ENCODE results near the gene WSB1. TPM values are rescaled to one million over a fixed set of nuclear protein-coding genes. Genes with fewer than 3 reads are reported as not detected.

WSB1 gene
- total and polyA plus RNA-seq, 8 donors: 264 to 536 (median 421) TPM

DNA sequence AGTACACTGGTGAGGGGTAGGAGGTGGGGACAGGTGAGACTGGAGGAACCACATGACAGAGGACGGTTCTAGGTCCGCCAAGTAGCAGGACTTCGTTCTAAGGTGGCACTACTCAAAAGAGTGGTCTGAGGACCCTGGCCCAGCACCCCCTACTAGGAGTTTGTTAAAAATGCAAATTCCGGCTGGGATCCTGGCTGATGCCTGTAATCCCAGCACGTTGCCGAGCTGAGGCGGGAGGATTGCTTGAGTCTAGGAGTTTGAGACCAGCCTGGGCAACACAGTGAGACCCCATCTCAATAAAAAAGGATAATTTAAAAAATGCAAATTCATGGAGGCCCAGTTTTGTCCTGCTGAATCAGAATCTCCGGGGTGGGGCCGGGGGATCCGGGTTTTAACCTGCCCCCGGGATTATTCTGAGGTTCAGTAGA is 59.1 kb downstream of the WSB1 start:
- peaks cover 15 to 41% of the 10 kb centered on the region in 2 donors for H3K4me1 ChIP-seq
- H3K36me3 ChIP-seq: no peaks in the 10 kb centered on the region
- ATAC-seq: no peak
- H3K27me3 ChIP-seq: no peaks in the 10 kb centered on the region
- no peak for DNase-seq
- peak overlapping the region; percentile 63 to 66 for H3K4me3 ChIP-seq
- H3K9me3 ChIP-seq: no peaks in the 10 kb centered on the region
- TF ChIP-seq, protein P1, sequence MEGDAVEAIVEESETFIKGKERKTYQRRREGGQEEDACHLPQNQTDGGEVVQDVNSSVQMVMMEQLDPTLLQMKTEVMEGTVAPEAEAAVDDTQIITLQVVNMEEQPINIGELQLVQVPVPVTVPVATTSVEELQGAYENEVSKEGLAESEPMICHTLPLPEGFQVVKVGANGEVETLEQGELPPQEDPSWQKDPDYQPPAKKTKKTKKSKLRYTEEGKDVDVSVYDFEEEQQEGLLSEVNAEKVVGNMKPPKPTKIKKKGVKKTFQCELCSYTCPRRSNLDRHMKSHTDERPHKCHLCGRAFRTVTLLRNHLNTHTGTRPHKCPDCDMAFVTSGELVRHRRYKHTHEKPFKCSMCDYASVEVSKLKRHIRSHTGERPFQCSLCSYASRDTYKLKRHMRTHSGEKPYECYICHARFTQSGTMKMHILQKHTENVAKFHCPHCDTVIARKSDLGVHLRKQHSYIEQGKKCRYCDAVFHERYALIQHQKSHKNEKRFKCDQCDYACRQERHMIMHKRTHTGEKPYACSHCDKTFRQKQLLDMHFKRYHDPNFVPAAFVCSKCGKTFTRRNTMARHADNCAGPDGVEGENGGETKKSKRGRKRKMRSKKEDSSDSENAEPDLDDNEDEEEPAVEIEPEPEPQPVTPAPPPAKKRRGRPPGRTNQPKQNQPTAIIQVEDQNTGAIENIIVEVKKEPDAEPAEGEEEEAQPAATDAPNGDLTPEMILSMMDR (IDR thresholded peaks at IDR 0.05): no peak
- intact Hi-C loops (cut with DNase I): loop anchor here in 1 of 2 donors (5.0 kb wide), 1 partner anchor 249 kb away; no protein-coding TSS in a partner anchor
- peak overlapping the region; percentile 87 to 89 for H3K27ac ChIP-seq

DNA sequence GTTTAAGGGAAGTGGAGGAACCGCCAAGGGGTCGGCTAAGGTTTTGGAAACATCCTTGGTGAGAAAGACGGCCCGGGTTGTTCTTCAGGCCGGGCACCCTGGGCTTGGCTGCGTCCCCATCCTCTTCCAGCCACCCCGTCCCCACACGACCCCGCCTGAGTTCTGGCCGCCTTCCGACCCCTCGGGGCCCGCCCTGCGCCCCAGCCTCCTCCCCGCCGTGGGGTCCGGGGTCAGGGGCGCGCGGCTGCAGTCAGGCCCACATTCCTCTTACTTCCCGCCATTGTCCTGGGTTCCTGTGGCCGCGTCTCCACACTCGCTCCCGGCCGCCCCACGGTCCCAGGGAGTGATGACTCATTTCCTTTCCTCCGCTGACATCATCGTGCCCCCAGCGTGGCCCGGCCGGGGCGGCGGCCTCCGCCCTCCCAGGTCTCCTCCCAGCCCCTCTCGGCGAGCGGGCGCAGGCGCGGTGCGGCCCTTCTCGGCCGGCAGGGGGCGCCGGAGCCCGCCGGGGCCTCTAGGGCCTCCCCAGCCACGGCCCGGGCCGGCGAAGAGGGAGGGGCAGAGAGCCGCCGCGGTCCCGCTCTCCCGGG is 59.6 kb downstream of the WSB1 start:
- H3K4me3 ChIP-seq: peak overlapping the region; percentile 63 to 66
- peak; percentile 97 for ATAC-seq
- no peaks in the 10 kb centered on the region for H3K9me3 ChIP-seq
- peak; percentile 83 to 99 (median 94) for DNase-seq
- peak overlapping the region; percentile 87 to 89 for H3K27ac ChIP-seq
- H3K27me3 ChIP-seq: no peaks in the 10 kb centered on the region
- H3K36me3 ChIP-seq: no peaks in the 10 kb centered on the region
- TF ChIP-seq, protein P1 (IDR thresholded peaks at IDR 0.05): peak; percentile 95 to 100
- intact Hi-C loops (cut with DNase I): loop anchor here in 1 of 2 donors (5.0 kb wide), 1 partner anchor 249 kb away; no protein-coding TSS in a partner anchor
- H3K4me1 ChIP-seq: peaks cover 12 to 36% of the 10 kb centered on the region in 2 donors

- H3K4me3 ChIP-seq: peak overlapping the region; percentile 23 to 66
- no peaks in the 10 kb centered on the region for H3K27me3 ChIP-seq
- intact Hi-C loops (cut with DNase I): loop anchor here in 1 of 2 donors (5.0 kb wide), 1 partner anchor 248 kb away; no protein-coding TSS in a partner anchor
- ATAC-seq (no peak), DNase-seq (no peak)
- peak overlapping the region; percentile 87 to 89 for H3K27ac ChIP-seq
- H3K4me1 ChIP-seq: peaks cover 11 to 33% of the 10 kb centered on the region in 2 donors
- no peaks in the 10 kb centered on the region for H3K36me3 ChIP-seq
- TF ChIP-seq, protein P1 (IDR thresholded peaks at IDR 0.05): peak in 1 of 2 donors; percentile 67
- no peaks in the 10 kb centered on the region for H3K9me3 ChIP-seq
These were observed 60.2 kb downstream of the WSB1 start for GRCh38 chr17:27354051-27354490.

DNA sequence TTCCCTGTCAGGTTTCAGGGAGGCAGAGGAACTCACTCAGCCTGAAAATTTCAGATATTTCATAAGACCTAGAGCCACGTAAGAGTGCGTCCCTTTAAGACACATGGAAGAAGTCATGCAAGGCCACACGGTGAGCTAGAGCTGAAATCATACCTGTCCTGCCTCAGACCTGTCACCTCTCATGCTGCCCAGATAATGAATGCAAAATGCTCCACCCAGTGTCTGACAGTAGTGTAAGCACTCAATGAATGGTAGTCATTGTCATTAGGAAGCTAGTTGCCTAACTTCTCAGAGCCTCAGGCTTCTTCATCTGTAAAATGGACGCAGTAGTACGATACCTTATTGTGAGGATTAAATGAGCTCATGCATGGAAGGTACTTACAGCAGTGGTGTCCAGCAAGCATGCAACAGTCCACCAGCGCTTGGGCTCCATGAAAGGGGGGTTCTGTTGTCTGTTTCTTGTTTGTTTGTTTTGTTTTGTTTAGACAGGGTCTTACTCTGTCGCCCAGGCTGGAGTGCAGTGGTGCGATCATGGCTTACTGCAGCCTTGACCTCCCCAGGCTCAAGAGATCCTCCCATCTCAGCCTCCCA is 60.7 kb downstream of the WSB1 start:
- H3K9me3 ChIP-seq: no peaks in the 10 kb centered on the region
- peaks cover 11 to 28% of the 10 kb centered on the region in 2 donors for H3K4me1 ChIP-seq
- H3K27ac ChIP-seq: peak overlapping the region in 1 of 2 donors; percentile 89
- intact Hi-C loops (cut with DNase I): loop anchor here in 1 of 2 donors (5.0 kb wide), 1 partner anchor 248 kb away; no protein-coding TSS in a partner anchor
- H3K4me3 ChIP-seq: peak overlapping the region in 1 of 2 donors; percentile 66
- no peaks in the 10 kb centered on the region for H3K36me3 ChIP-seq
- DNase-seq (no peak), ATAC-seq (no peak)
- TF ChIP-seq, protein P1 (IDR thresholded peaks at IDR 0.05): no peak
- no peaks in the 10 kb centered on the region for H3K27me3 ChIP-seq

- TF ChIP-seq, protein P1 (IDR thresholded peaks at IDR 0.05): no peak
- no peak for ATAC-seq
- Histone ChIP-seq H3K9me3 (no peaks in the 10 kb centered on the region), H3K27ac (no peak overlapping the region), H3K4me3 (no peak overlapping the region), H3K27me3 (no peaks in the 10 kb centered on the region), H3K36me3 (no peaks in the 10 kb centered on the region), H3K4me1 (peaks cover 11 to 26% of the 10 kb centered on the region in 2 donors)
- intact Hi-C loops (cut with DNase I): no loop called here
- no peak for DNase-seq
These were observed 61.5 kb downstream of the WSB1 start for GRCh38 chr17:27355419-27355818.

All from left lung (tissue), 10 donors.